Activated naive CD4-positive, alpha-beta T cell treated with anti-CD3 and anti-CD28 coated beads, Interleukin-2, amount 50 U/mL, for 16 hours (primary cell): ENCODE data around the gene CD300LF.

Experiments
- DNase-seq: peaks from one replicate; pipeline ENCODE4 v3.0.0-alpha.2; 2020

The CD300LF gene

GRCh38 chr17:74745548-74746177 is 32.9 kb upstream of the CD300LF start:
- DNase-seq = no peak

GRCh38 chr17:74744714-74745547 is 32.2 kb upstream of the CD300LF start:
- peak; percentile 79 for DNase-seq

GRCh38 chr17:74744349-74744713 is 31.6 kb upstream of the CD300LF start:
- DNase-seq = no peak

- DNase-seq = no peak
Measured at GRCh38 chr17:74743755-74744154, 31.0 kb upstream of the CD300LF start.

- no peak for DNase-seq
Measured at GRCh38 chr17:74742978-74743545, 30.3 kb upstream of the CD300LF start.

GRCh38 chr17:74742153-74742515 is 29.4 kb upstream of the CD300LF start:
- DNase-seq = no peak

GRCh38 chr17:74740641-74741387 is 28.1 kb upstream of the CD300LF start:
- no peak for DNase-seq

GRCh38 chr17:74740173-74740572 is 27.4 kb upstream of the CD300LF start:
- DNase-seq = no peak

- no peak for DNase-seq
Measured at GRCh38 chr17:74739227-74739831, 26.6 kb upstream of the CD300LF start.

GRCh38 chr17:74738051-74738996 is 25.6 kb upstream of the CD300LF start:
- DNase-seq = peak; percentile 64

GRCh38 chr17:74737299-74738050 is 24.8 kb upstream of the CD300LF start:
- DNase-seq = peak; percentile 39

- DNase-seq = peak; percentile 48
Measured at GRCh38 chr17:74736513-74737298, 24.0 kb upstream of the CD300LF start, which contains the start of gene RAB37. RAB37 (plus strand) TSS chr17:74737256; CDS start chr17:74737273, 17 bp downstream.

- no peak for DNase-seq
Measured at GRCh38 chr17:74734256-74734655, 21.5 kb upstream of the CD300LF start.

GRCh38 chr17:74733365-74734122 is 20.8 kb upstream of the CD300LF start:
- no peak for DNase-seq

GRCh38 chr17:74732042-74732867 is 19.5 kb upstream of the CD300LF start:
- no peak for DNase-seq

GRCh38 chr17:74731347-74731605 is 18.6 kb upstream of the CD300LF start:
- DNase-seq = no peak

- no peak for DNase-seq
Measured at GRCh38 chr17:74730491-74731346, 18.0 kb upstream of the CD300LF start.

GRCh38 chr17:74729866-74730265 is 17.1 kb upstream of the CD300LF start:
- no peak for DNase-seq
